G401 (cell line): ENCODE data around the gene CCDC61. TPM values are rescaled to one million over a fixed set of nuclear protein-coding genes. Genes with fewer than 3 reads are reported as not detected.

ENCODE experiments used
- DNase-seq: peaks from one replicate; pipeline ENCODE4 v3.0.0-alpha.2; 2015; ENCODE audit warnings: low spot score
- in situ Hi-C: cut with HindIII; loops from 2 replicates; pipeline ENCODE4 v1.10.0; 2016; ENCODE audit warnings: low sequenced_read_pairs, mixed read lengths
- total RNA-seq: library from RNA; depleted of rRNA; stranded (reverse); fragments of >200 nt; shearing (Covaris generic); gene quantifications from 2 replicates; pipeline ENCODE4 v1.2.3, GENCODE V29; 2014

The CCDC61 gene
- total RNA-seq, 1 experiment from 2014 or later: 6.6 TPM

DNA sequence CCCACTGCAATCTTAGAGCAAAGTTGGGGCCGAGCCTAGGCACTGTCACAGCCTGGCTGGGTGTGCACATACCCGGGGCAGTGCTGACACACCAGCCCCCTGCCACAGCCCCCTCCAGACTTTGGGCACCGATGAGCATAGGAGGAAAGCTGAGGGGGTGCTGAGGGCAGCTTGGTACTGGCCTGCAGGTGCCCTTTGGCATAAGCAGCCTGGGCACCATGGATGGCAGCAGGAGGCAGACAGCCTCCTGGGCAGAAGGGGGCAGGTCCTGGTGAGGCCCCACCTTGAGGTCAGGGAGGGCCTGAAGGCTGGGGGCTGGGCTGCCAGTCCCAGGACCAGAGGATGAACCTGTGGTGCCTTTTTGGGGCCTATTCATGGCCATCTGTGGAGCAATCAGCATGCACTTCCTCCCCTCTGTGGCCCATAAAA is 37.3 kb downstream of the CCDC61 start:
- no peak for DNase-seq
- in situ Hi-C loops: no loop called here

DNA sequence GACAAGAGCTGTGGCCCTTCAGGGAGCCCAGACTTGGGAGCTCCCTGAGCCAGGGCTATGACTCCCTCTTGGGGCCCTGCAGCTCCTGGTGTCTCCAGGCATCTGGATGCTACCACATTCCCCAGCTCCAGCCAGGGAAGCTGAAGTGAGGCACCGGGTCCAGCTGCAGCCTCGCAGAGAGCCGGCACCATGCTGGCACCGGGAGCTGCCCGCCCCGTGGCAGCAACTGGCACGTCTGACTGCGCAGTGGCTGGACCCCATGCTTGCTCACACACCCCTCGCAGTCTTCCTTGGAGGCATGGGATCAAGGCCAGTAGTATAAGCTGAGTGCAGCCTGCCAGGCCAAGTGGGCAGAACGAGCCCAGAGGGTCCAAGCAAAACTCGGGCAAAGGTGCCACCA is 38.1 kb downstream of the CCDC61 start:
- DNase-seq: no peak
- in situ Hi-C loops: no loop called here

DNA sequence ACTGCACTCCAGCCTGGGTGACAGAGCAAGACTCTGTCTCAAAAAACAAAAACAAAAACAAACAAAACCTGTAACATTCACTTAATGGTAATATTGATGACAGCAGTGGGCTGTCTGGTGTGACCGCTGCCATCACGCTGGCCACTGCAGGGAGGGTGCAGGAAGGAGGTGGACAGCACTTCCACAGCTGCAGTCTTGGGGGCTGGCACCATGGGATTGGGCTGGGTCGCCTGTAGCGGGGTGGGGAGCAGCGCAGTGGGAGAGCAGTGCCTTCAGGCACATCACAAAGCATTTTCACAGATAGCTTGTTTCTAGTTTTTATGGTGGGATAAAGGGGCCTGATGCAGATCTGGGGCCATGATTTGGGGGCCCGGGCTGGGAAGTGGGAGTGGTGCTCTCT is 40.3 kb downstream of the CCDC61 start:
- in situ Hi-C loops: no loop called here
- DNase-seq: no peak

DNA sequence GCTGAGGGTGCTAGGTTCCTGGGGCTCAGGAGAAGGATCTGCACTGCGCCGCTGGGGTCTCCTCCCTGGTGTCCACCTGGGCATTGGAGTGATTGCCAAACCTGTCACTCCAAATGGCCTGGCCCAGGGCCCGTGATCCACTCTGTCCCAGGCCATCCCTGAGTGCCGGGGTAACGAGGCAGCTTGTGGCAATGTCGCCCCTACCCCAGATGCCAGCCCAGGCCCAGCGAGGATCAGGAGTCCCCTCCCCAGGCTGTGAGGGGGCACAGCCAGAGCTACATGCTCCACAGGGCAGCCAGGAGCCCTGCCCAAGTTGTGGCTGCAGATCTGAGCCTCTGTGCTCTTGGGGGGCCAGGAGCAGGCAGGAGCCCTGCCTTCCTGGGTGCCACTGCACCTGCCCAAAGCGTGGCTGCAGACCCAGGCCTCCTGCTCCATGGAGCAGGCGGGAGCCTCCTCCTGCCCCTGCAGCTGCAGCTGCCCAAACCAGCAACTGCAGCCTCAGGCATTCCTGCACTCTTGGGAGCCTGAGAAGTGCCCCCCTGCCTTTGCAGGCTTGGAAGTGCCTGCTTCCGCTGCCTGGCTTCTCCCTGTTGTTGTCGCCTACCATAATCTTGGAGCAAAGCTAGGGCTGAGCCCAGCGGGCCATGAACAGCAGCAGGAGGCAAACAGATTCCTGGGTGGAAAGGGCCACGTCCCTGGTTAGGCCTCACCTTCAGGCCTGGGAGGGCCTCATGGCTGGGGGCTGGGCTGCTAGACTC is 40.9 kb downstream of the CCDC61 start:
- no peak for DNase-seq
- in situ Hi-C loops: no loop called here

DNA sequence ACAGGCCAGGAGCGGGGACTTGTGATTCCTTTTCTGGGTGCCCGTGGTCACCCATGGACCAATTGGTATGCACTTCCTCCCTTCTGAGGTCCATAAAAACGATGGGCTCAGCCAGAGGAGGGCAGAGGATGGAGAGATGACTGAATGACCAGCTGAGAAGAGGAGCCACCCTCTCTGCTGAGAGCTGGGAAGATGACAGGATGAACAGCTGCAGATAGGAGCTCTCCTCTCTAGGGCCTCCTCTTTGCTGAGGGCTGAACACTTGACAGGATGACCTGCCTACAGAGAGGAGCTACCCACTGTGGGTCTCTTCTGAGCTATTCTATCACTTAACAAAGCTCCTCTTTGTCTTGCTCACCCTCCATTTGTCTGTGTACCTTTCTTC is 41.5 kb downstream of the CCDC61 start:
- DNase-seq: no peak
- in situ Hi-C loops: no loop called here

DNA sequence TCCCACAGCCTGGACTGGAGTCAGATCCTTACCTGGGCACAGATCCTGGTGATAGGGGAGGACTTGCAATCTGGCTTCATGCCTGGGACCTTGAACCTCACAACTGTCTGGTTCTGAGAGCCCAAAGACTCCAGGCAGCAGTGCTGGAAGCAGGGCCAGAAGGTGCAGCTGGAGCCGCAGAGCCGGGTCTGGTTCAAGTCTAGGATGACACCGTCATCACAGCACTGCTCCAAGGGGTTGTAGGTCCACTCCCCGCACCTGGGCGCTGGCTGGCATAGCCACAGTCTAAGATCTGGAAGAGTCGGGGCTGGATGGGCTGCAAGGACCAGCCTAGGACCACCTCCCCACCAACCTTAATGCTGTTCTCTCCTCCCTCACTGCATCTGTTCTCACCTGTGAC is 44.9 kb downstream of the CCDC61 start:
- in situ Hi-C loops: no loop called here
- DNase-seq: no peak

DNA sequence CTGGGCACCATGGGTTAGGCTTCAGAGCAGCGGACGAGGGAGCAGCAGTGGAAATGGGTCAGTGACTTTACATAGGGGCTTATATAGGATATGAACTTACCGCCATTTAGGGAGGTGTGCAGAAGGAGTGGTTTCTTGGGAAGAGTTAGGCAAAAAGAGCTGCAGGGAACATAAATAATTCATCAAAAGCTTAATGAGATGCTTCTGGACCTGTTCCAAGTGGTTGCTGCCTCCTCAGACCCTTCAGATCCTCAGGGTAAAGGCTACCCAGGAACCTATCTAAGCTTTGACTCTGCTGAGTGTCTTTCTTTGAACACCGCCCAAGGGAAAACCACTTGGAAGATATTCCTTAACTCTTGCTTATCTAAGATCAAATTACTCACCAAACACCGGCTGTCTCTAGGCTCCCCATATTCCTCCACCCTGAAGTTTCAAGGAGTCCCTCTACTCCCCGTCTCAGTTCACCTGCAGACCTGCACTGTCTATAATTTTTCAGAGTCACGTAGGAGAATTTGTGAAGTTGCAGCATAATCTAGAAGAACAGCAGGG is 45.8 kb downstream of the CCDC61 start, which contains the start of gene IGFL4:
Gene IGFL4, minus strand, starts transcription at position 51 of the 549 bp plus-strand sequence. Its CDS starts 40 bp downstream, at position 11.
- in situ Hi-C loops: no loop called here

DNA sequence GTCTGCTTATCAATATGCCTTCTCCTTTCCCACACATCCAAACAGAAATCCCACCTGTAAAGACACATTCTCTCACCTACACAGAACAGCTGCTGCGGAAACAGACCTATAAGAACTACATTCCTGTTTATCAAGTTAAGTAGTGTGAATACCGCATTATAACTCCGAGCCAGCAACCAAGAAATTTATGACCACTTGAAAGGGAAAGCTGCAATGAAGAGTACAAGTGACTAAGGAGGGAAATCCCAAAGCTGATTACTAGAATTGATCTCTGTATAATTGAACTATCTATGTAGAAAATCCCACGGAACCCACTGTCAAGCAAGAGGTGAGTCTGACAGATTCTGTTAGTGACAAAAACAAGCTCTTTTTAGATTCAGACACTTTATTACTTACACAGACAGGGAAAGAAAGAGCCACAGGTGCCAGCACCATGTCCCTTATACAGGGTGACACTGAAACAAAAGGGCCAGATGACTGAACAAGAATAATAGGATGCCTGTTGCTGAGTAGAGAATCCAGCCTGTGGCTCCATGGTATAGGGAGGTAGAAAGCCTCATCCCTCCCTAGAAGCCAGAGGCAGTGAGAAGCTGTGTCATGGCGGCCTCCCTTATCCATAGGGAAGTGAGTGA is 47.1 kb downstream of the CCDC61 start:
- no peak for DNase-seq
- in situ Hi-C loops: no loop called here

More for the DNA sequence above, 45.8 kb downstream of the CCDC61 start, which contains the start of gene IGFL4:
- DNase-seq: no peak

DNA sequence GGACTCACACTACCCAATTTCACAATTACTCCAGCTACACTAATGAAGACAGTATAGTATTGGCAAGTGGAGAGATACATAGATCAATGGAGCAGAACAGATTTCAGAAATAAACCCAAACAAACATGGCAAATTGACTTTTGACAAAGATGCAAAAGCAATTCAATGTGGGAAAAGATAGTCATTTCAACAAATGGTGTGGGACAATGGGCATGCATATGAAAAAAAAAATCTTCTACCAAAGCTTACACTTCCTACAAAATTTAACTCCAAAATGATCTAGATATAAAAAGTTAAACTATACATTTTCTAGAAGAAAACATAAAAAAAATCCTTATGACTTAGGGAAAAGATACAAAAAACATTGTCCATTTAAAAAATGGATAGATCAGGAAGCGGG is 48.3 kb downstream of the CCDC61 start:
- in situ Hi-C loops: no loop called here

DNA sequence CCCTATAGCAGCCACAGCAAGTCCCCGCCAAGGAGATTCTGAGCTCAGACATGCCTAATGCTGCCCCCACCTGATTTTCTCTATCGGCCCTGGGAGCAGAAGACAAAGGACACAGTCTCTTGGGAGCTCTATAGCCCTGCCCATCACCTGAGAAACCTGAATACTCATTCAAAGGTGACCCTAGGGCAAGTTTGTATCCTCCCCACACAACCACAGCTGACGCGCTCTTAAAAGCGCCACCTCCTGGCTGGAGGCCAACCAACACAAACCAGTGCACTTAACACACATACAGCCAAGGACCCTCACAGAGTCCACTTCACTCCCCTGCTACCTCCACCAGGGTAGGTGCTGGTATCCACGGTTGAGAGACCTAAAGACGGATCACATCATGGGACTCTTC is 54.3 kb downstream of the CCDC61 start:
- DNase-seq: no peak
- in situ Hi-C loops: no loop called here

More for the DNA sequence above, 48.3 kb downstream of the CCDC61 start:
- DNase-seq: no peak

DNA sequence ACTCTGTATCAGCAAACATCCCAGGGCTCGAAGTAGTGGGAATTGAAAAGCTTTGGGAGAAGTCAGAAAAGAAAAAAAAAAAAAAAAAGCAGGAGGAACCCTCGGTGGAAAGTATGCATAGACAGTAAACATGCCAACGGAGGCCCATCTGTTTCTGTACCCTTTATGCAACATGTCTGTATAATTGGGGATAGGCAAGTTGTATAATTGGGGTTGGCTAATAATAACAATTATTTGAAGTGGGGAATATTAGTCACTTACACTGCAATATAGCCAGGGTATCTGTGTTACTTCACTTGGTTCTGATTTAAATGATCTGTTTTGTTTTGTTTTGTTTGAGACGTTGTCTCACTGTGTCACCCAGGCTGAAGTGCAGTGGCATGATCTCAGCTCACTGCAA is 57.6 kb downstream of the CCDC61 start:
- DNase-seq: no peak
- in situ Hi-C loops: no loop called here

DNA sequence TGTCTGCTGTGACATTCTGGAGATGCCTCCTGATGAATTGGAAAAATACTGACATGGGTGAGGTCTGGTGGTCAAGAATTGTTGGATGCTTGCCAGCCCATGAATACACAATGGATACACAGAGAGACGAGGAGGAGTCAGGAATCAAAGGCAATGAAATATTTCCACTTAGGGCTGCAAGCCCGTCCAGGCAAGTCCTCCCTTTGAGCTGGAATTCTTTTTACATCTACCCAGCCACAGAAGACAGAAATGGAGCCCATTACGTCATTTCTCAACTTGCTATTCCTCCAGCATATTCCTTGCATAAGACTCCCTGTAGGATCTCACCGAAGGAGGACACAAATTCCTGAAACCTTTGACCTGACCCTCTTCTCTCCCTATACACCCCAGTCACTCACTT is 61.3 kb downstream of the CCDC61 start:
- no peak for DNase-seq
- in situ Hi-C loops: no loop called here

DNA sequence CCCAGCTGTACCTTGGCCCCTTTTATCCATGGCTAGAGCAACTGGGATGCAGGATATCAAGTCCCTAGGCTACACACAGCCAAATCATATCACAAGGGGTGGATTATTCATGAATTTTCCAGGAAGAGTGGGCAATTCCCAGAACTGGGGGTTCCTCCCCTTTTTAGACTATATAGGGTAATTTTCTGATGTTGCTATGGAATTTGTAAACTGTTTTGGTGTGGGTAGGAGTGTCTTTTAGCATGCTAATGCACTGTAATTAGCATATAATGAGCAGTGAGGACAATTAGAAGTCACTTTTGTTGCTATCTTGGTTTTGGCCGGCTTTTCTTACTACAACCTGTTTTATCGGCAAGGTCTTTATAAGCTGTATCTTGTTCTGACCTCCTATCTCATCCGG is 63.5 kb downstream of the CCDC61 start:
- no peak for DNase-seq
- in situ Hi-C loops: no loop called here

DNA sequence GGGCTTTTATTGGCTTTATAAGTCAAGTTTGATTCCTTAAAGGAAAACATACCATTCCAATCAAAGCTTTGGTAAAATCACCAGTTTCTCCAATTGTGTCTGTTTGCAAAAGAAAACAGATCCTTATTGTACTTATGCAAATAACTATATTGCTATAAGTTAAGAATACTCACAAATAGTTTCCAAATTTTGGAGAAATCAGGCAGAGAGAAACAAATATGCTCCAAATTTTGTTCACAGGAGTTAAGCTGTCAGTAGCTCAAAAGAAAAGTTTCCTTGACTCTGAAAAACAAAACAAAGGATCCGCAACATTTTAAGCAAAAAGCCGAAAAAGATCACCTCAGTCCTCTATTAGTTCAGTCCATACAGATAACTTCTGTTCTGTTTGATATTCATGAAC is 64.7 kb downstream of the CCDC61 start:
- in situ Hi-C loops: no loop called here
- no peak for DNase-seq

DNA sequence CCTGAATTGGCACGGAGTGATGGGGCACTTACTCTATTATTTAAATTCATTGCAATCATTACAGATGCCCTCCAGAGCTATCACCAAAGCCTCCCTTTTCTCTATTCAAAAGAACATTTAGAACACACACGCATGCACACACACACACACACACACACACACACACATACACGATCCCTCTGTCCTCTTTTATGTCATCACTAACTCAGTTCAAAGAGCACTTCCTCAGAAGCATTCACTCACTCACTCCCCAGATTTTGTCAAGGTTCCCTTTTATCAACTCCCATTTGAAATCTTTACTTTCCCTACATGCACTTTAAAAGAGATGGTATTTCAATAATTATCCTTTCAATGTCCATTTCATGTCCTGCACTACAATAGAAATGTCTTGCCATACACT is 67.9 kb downstream of the CCDC61 start:
- no peak for DNase-seq
- in situ Hi-C loops: no loop called here

DNA sequence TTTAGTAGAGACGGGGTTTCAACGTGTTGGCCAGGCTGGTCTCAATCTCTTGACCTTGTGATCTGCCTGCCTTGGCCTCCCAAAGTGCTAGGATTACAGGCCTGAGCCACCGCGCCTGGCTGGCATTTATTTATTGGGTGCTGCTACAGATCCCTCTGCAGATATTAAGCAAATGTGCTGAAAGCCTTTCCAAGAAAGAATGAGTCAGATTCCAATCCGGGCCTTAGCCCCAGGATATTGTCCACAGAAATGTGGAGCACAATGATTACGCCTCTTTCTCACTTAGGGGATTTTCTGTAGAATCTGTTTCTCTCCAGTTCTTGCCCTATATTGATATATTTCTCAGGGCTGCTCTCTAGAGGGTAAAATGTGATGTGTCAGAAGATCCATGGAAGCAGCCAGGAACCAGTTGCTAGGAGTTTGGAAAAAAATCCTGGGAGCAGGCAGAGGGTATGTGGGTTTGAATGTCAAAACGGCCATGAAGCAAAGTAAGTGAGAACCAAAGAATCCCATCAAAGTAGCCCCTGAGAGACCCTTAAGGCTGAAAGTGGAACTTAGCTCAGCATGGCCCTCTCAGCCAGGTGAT is 70.3 kb downstream of the CCDC61 start:
- DNase-seq: no peak

DNA sequence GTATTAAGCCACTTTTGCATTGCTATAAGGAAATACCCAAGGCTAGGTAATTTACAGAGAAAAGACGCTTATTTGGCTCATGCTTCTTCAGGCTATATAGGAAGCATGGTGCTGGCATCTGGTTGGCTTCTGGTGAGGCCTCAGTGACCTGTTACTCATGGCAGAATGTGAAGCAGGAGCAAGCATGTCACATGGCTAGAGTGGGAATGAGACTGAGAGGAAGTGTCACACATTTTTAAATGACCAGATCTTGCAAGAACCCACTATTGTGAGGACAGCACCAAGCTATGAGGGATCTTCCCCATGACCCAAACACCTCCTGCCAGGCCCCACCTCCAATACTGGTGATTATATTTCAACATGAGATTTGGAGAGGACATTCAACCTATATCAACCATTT is 71.2 kb downstream of the CCDC61 start:
- DNase-seq: no peak
- in situ Hi-C loops: no loop called here

More for the DNA sequence above, 70.3 kb downstream of the CCDC61 start:
- in situ Hi-C loops: no loop called here

DNA sequence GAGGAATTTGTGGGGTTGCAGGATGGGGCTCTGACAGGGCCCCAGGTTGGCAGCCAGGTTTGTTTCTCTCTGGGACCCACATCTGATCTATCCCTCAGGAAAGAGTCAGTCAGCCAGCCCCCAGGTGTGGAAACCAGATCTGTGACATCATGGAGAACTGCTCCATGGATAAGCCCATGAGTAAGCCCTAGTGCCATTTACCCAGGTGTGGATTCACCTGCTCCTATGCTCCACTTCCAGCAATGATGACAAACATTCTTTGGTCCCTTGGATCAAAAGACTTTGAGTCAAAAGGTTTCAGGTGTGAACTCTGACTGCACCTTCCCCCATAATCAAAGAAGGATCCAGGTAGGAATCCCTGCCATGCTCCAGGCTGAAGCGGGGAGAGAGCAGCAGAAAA is 72.4 kb downstream of the CCDC61 start:
- in situ Hi-C loops: no loop called here
- DNase-seq: no peak
